ENCODE measurements around the gene GULP1.
"Not testable (repeated sequence)": the region's sequence is repeated elsewhere in the genome, so short reads cannot be mapped to it uniquely, and the experiment has no call there.

GULP1 gene

DNA sequence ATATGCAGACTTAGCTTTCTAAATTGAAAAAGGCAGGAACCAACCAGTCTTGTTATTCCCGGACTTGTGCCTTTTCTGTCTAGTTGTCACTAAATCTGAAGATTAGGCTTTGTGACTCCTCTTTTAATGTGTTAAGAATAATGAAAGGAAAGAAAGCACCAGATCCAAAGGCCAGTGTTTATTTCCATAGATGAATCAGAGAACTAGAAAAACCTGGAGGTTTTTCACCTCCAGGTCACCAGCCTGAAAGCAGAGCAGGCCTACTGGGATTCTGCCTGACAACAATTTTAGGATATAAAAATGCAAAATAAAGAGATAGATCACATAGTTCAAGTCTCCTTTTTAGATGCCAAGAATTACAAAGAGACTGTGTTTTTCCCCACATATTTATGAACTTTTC, 160.4 kb downstream of the GULP1 start:
- ChIA-PET CTCF (no interaction called here), POLR2A (ENCODE audit: low non-redundant PET) (no interaction called here)
- H3K27ac ChIP-seq = no peak overlapping the region
- TF ChIP-seq, protein P1, sequence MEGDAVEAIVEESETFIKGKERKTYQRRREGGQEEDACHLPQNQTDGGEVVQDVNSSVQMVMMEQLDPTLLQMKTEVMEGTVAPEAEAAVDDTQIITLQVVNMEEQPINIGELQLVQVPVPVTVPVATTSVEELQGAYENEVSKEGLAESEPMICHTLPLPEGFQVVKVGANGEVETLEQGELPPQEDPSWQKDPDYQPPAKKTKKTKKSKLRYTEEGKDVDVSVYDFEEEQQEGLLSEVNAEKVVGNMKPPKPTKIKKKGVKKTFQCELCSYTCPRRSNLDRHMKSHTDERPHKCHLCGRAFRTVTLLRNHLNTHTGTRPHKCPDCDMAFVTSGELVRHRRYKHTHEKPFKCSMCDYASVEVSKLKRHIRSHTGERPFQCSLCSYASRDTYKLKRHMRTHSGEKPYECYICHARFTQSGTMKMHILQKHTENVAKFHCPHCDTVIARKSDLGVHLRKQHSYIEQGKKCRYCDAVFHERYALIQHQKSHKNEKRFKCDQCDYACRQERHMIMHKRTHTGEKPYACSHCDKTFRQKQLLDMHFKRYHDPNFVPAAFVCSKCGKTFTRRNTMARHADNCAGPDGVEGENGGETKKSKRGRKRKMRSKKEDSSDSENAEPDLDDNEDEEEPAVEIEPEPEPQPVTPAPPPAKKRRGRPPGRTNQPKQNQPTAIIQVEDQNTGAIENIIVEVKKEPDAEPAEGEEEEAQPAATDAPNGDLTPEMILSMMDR (conservative IDR thresholded peaks at IDR 0.05; ENCODE audit: low read depth) = no peak
- no peak for DNase-seq (ENCODE audit: low spot score)

DNA sequence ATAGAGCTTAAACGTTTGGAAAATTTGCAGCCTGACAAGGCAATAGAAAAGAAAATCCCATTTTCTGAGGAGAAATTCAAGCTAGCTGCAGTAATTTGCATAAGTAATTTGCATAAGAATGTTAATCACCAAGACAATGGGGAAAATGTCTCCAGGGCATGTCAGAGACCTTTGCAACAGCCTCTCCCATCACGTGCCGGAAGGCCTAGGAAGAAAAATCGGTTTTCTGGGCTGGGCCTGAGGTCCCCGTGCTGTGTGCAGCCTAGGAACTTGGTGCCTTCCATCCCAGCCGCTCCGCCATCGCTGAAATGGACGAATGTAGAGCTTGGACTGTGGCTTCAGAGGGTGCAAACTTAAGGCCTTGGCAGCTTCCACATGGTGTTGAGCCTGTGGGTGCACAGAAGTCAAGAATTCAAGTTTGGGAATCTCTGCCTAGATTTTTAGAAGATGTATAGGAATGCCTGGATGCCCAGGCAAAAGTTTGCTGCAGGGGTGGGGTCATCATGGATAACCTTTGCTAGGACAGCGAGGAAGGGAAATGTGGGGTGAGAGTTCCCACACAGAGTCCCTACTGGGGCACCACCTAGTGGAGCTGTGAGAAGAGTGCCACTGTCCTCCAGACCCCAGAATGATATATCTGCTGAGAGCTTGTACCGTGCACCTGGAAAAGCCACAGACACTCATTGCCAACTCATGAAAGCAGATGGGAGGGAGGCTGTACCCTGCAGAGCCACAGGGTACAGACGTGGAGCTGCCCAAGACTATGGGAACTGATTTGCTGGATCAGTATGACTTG, 164.6 kb downstream of the GULP1 start:
- POLR2A ChIA-PET (ENCODE audit: low non-redundant PET) = no interaction called here
- TF ChIP-seq, protein P1 (conservative IDR thresholded peaks at IDR 0.05; ENCODE audit: low read depth) = no peak
- DNase-seq (ENCODE audit: low spot score) = no peak
- no peak overlapping the region for H3K27ac ChIP-seq
- CTCF ChIA-PET = no interaction called here

DNA sequence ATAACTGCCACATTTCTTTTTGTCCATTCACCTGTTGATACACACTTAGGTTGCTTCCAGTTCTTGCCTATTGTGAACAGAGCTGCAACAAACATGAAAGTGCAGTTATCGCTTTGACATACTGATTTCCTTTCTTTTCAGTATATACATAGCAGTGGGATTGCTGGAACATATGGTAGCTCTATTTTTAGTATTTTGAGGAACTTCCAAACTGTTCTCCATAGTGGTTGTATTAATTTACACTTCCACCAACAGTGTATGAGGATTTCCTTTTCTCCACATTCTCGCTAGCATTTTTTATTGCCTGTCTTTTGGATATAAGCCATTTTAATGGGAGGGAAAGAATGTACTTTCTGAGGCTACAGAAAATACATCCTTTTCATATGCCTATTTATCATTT, 167.4 kb downstream of the GULP1 start:
- no peak for DNase-seq (ENCODE audit: low spot score)
- ChIA-PET POLR2A (ENCODE audit: low non-redundant PET) (no interaction called here), CTCF (no interaction called here)
- TF ChIP-seq, protein P1 (conservative IDR thresholded peaks at IDR 0.05; ENCODE audit: low read depth) = no peak
- no peak overlapping the region for H3K27ac ChIP-seq

DNA sequence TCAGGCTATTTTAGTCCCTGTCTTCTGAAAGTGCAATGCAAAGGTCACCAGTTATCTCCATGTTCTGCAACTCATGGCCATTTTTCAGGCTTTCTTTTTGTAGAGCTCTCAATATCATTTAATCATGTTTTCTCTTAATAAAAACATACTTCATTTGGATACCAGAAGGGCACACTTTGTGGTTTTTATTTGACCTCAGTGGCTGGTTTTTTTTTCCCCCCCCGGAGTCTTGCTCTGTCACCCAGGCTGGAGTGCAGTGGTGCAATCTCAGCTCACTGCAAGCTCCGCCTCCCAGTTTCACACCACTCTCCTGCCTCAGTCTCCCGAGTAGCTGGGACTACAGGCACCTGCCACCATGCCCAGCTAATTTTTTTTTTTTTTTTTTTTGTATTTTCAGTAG, 174.4 kb downstream of the GULP1 start:
- POLR2A ChIA-PET (ENCODE audit: low non-redundant PET); H3K27ac ChIP-seq; CTCF ChIA-PET; DNase-seq (ENCODE audit: low spot score): not testable (repeated sequence)

DNA sequence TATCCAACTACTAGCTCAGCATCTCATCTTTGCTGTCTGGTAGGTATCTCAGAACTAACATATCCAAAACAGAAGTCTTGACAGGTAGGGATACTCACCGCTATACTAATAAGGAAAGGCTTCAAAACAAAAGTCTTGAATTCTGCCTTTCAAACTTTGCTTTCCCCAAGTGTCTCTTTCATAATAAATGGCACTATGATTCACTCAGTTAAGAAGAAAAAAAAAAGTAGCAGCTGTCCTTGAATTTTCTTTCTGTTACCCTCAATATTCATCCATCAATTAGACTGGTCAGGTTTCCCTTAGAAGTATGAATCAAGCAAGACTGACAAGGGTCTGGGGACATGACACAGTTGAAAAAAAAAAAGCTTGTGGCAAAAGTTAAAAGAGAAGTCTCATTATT, 175.1 kb downstream of the GULP1 start:
- TF ChIP-seq, protein P1 (conservative IDR thresholded peaks at IDR 0.05; ENCODE audit: low read depth) = no peak
- DNase-seq (ENCODE audit: low spot score) = no peak
- no peak overlapping the region for H3K27ac ChIP-seq
- ChIA-PET CTCF (no interaction called here), POLR2A (ENCODE audit: low non-redundant PET) (no interaction called here)

DNA sequence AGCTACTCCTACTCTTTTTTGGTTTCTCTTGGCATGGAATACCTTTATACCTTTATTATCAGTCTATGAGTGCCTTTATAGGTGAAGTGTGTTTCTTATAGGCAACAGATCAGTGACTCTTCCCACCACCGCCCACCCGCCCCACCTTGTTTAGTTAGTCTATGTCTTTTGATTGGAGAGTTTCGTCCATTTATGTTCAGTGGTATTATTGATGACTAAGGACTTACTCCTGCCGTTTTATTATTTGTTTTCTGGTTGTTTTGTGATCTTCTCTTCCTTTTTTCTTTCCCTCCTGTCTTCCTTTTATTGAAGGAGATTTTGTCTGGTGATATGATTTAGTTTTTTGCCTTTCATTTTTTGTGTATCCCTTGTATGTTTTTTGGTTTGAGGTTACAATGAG, 179.5 kb downstream of the GULP1 start:
- DNase-seq (ENCODE audit: low spot score) = no peak
- H3K27ac ChIP-seq = no peak overlapping the region
- TF ChIP-seq, protein P1 (conservative IDR thresholded peaks at IDR 0.05; ENCODE audit: low read depth) = no peak
- CTCF ChIA-PET = interaction anchor here (0.7 kb wide), 1 partner anchor 145 kb away, joined by 3 read pairs; no protein-coding TSS in a partner anchor
- POLR2A ChIA-PET (ENCODE audit: low non-redundant PET) = no interaction called here

DNA sequence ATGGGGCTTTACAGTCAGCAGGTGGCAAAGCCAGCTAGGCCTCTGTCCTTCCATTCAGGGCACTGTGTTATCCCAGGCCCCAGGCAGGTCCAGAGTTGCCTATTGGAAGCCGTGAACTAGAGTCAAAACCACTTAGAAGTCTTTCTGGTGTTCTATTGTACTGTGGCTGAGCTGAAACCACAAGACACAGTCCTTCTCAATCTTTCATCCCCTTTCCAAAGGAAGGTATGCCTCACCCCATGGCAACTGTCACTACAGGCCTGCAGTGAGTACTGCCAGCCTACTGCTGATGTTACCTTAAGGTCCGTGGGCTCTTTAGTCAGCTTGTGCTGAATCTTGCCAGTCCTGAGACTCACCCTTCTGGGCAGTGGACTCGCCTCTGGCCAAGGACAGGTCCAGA, 181.6 kb downstream of the GULP1 start:
- ChIA-PET POLR2A (ENCODE audit: low non-redundant PET) (no interaction called here), CTCF (no interaction called here)
- TF ChIP-seq, protein P1 (conservative IDR thresholded peaks at IDR 0.05; ENCODE audit: low read depth) = no peak
- H3K27ac ChIP-seq = no peak overlapping the region
- DNase-seq (ENCODE audit: low spot score) = no peak

Data from RWPE1 (cell line).